Activated CD4-positive, CD25-positive, alpha-beta regulatory T cell treated with anti-CD3 and anti-CD28 coated beads, Interleukin-2, amount 50 U/mL, for 72 hours (primary cell): ENCODE data around the gene NUP210.

Source experiments
- DNase-seq: peaks from one replicate; pipeline ENCODE4 v3.0.0; 2021

Gene NUP210

GRCh38 chr3:13318626-13319470, 101.3 kb downstream of the NUP210 start:
- DNase-seq: no peak

GRCh38 chr3:13317596-13318320, 102.4 kb downstream of the NUP210 start:
- DNase-seq: no peak

GRCh38 chr3:13316603-13317002, 103.5 kb downstream of the NUP210 start:
- no peak for DNase-seq

GRCh38 chr3:13314877-13315276, 105.2 kb downstream of the NUP210 start:
- DNase-seq: no peak

- DNase-seq: no peak
Observed at GRCh38 chr3:13313813-13314212, 106.3 kb downstream of the NUP210 start.

- no peak for DNase-seq
Observed at GRCh38 chr3:13309004-13309403, 111.1 kb downstream of the NUP210 start.

GRCh38 chr3:13308380-13308801, 111.7 kb downstream of the NUP210 start:
- no peak for DNase-seq

- no peak for DNase-seq
Observed at GRCh38 chr3:13307041-13307440, 113.1 kb downstream of the NUP210 start.

GRCh38 chr3:13305623-13306022, 114.5 kb downstream of the NUP210 start:
- DNase-seq: no peak

- DNase-seq: no peak
Observed at GRCh38 chr3:13303410-13303809, 116.7 kb downstream of the NUP210 start.

- no peak for DNase-seq
Observed at GRCh38 chr3:13301286-13301987, 118.7 kb downstream of the NUP210 start.

GRCh38 chr3:13300546-13301285, 119.4 kb downstream of the NUP210 start:
- no peak for DNase-seq

GRCh38 chr3:13299531-13300155, 120.5 kb downstream of the NUP210 start:
- DNase-seq: no peak

GRCh38 chr3:13296662-13297061, 123.5 kb downstream of the NUP210 start:
- DNase-seq: no peak

GRCh38 chr3:13294442-13295351, 125.4 kb downstream of the NUP210 start:
- DNase-seq: no peak

- no peak for DNase-seq
Observed at GRCh38 chr3:13292375-13292774, 127.7 kb downstream of the NUP210 start.

GRCh38 chr3:13290941-13291340, 129.2 kb downstream of the NUP210 start:
- no peak for DNase-seq

- no peak for DNase-seq
Observed at GRCh38 chr3:13289771-13290285, 130.3 kb downstream of the NUP210 start.

GRCh38 chr3:13288732-13289718, 131.1 kb downstream of the NUP210 start:
- DNase-seq: no peak

- DNase-seq: no peak
Observed at GRCh38 chr3:13287833-13288232, 132.3 kb downstream of the NUP210 start.
